Measurements from ENCODE around the gene RAB40B.

GRCh38 chr17:82679586-82680465 is 18.7 kb downstream of the RAB40B start:
- no peak for TF ChIP-seq EZH2 (IDR thresholded peaks at IDR 0.05; ENCODE audit: low read length)
- TF ChIP-seq CTCF (optimal IDR thresholded peaks at IDR 0.05 in 1 of 3, IDR thresholded peaks at IDR 0.05 in 1 of 3, conservative IDR thresholded peaks at IDR 0.05 in 1 of 3; ENCODE audit: extremely low read depth in 1 of 3, insufficient read depth in 2 of 3, low read length in 3 of 3), result no peak
